Lower lobe of right lung (tissue), 2 donors: Measurements from ENCODE around the gene CCDC178. TPM values are rescaled to one million over a fixed set of nuclear protein-coding genes. Genes with fewer than 3 reads are reported as not detected.

Experiments used
- ATAC-seq, 2 donors: fragments of 200-7000 bp; cut with Tn5 transposase; one replicate each; pipeline ENCODE4 v1.9.1; 2020 to 2022; ENCODE audit warnings: mild to moderate bottlenecking in 2 of 2, moderate library complexity in 2 of 2
- DNase-seq: peaks from one replicate; pipeline ENCODE4 v3.0.0-alpha.2; 2020
- H3K27ac ChIP-seq: fragments of 200-600 bp; one replicate; pipeline ENCODE4 v1.8.0; 2022
- H3K27me3 ChIP-seq: fragments of 200-600 bp; one replicate; pipeline ENCODE4 v1.8.0; 2022; ENCODE audit warnings: low read depth
- H3K36me3 ChIP-seq: fragments of 200-600 bp; one replicate; pipeline ENCODE4 v1.8.0; 2022; ENCODE audit warnings: mild to moderate bottlenecking
- H3K4me1 ChIP-seq: fragments of 200-600 bp; one replicate; pipeline ENCODE4 v1.8.0; 2022
- H3K4me3 ChIP-seq: fragments of 200-600 bp; one replicate; pipeline ENCODE4 v1.8.0; 2022; ENCODE audit warnings: mild to moderate bottlenecking
- H3K9me3 ChIP-seq: fragments of 200-600 bp; one replicate; pipeline ENCODE4 v1.8.0; 2022
- CTCF ChIP-seq: fragments of 200-600 bp; IDR thresholded peaks from one replicate; pipeline ENCODE4 v1.8.0; 2022; ENCODE audit warnings: antibody characterized with exemption, mild to moderate bottlenecking
- intact Hi-C: fragments of 100-400 bp; cut with DNase I; formaldehyde crosslinking; loops from one replicate; pipeline ENCODE4 v1.11.0; 2022
- total RNA-seq: library from RNA; stranded (reverse); fragmentation: NEBNext Ultra II Directional; extraction: Animal tissue kit (Norgen Biotek cat#: 25700); gene quantifications from one replicate; pipeline ENCODE4 v1.2.1, GENCODE V29; 2021
- donor health status: DM: no; HTN: yes; CAD: no; lungs with severe emphysema.

The CCDC178 gene
- total RNA-seq, 1 donor from 2014 or later, result not detected

DNA sequence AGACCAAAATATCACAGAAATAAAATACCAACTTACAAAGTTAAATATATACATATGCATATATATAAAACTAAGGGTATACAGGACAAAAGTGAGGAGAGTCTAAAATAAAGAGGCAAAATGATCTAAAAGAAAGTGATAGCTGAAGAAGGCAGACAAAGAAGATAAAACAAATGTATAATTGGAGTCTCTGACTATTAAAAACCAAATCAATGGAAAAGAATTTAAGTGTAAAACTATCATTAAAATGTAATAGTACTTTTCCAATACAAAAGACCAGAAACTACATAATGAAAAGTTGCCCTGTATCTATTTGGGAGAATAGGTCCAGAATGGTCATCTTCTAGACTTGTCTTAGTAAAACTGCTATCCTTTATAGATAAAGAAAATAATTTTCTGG is 400.3 kb downstream of the CCDC178 start:
- no peaks in the 10 kb centered on the region for H3K9me3 ChIP-seq
- ATAC-seq (no peak), DNase-seq (no peak)
- no peak for TF ChIP-seq CTCF
- intact Hi-C loops, result no loop called here
- H3K4me3 ChIP-seq, result no peak overlapping the region
- no peak overlapping the region for H3K27ac ChIP-seq
- no peaks in the 10 kb centered on the region for H3K27me3 ChIP-seq
- H3K36me3 ChIP-seq, result no peaks in the 10 kb centered on the region
- H3K4me1 ChIP-seq, result no peaks in the 10 kb centered on the region

DNA sequence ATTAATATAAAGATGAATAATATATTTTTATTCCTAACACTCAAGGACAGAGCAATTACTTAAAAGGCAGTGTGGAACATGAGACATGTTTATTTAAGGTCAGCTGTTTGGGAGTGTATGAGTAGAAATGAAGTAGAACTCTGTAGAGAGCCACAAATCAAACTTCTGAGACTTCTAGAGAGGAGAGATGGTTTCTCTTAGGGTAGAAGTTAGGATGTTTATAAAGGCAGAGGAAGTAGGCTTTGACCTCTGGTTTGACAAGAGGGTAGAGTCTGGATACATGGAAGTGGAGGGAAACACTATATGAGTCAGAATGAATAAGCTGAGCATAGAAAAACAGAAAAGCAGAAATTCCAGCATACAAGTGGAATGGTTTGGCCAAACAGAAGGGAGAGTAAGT is 405.6 kb downstream of the CCDC178 start:
- no peak overlapping the region for H3K4me3 ChIP-seq
- H3K27me3 ChIP-seq, result no peaks in the 10 kb centered on the region
- no peak overlapping the region for H3K27ac ChIP-seq
- no peaks in the 10 kb centered on the region for H3K9me3 ChIP-seq
- no peak for TF ChIP-seq CTCF
- H3K36me3 ChIP-seq, result no peaks in the 10 kb centered on the region
- intact Hi-C loops, result no loop called here
- no peaks in the 10 kb centered on the region for H3K4me1 ChIP-seq
- DNase-seq, result no peak
- no peak for ATAC-seq

DNA sequence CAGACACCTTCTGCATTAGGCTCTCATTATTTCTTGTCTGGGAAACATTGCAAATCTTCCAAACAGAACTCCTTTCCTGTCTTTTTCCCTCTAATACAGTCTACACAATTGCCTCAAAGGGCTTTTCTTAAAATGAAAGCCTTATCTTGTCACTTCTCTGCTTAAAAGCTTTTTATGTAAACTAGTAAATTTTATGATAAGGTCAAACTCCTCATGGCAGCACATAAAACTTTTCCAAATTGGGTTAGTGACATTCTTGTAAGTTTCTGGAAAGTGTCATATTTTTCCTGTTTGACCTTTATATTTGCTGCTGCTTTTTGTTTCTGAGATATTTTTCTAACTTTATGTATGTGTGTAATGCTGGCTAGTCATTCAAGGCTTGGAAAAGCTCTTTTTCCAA is 406.3 kb downstream of the CCDC178 start:
- ATAC-seq (no peak), DNase-seq (no peak)
- H3K36me3 ChIP-seq, result no peaks in the 10 kb centered on the region
- intact Hi-C loops, result no loop called here
- no peaks in the 10 kb centered on the region for H3K4me1 ChIP-seq
- no peaks in the 10 kb centered on the region for H3K27me3 ChIP-seq
- no peak overlapping the region for H3K27ac ChIP-seq
- no peak for TF ChIP-seq CTCF
- no peaks in the 10 kb centered on the region for H3K9me3 ChIP-seq
- H3K4me3 ChIP-seq, result no peak overlapping the region

- H3K36me3 ChIP-seq, result no peaks in the 10 kb centered on the region
- no peak overlapping the region for H3K4me3 ChIP-seq
- no peak for TF ChIP-seq CTCF
- no peaks in the 10 kb centered on the region for H3K4me1 ChIP-seq
- no peak overlapping the region for H3K27ac ChIP-seq
- ATAC-seq (no peak), DNase-seq (no peak)
- H3K9me3 ChIP-seq, result no peaks in the 10 kb centered on the region
- no peaks in the 10 kb centered on the region for H3K27me3 ChIP-seq
- intact Hi-C loops, result no loop called here
Observed at GRCh38 chr18:33022370-33022769, 418.2 kb downstream of the CCDC178 start.

DNA sequence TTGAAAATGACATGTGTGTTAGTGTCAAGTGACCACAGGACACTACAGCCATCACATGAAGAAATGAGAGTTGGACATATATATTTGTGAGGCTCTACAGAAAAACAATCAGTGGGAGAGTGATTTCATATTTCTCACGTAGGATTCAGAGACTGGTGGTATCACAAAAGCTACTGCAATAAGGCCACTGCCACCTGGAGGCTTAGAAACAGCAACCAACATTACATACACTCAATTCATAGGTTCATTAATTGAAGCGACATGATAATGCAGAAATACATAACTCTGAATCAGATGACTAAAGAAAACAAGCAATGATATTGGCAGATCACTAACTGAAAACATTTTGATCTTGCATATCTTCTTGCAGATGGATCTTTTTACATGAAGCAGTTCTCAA is 419.6 kb downstream of the CCDC178 start:
- no peaks in the 10 kb centered on the region for H3K4me1 ChIP-seq
- no peak overlapping the region for H3K27ac ChIP-seq
- ATAC-seq, result no peak
- TF ChIP-seq CTCF, result no peak
- intact Hi-C loops, result no loop called here
- no peak for DNase-seq
- no peak overlapping the region for H3K4me3 ChIP-seq
- H3K27me3 ChIP-seq, result no peaks in the 10 kb centered on the region
- no peaks in the 10 kb centered on the region for H3K36me3 ChIP-seq
- no peaks in the 10 kb centered on the region for H3K9me3 ChIP-seq
